LoVo (cell line): ENCODE data around the gene ADIPOQ.
"Not testable (repeated sequence)": the region's sequence is repeated elsewhere in the genome, so short reads cannot be mapped to it uniquely, and the experiment has no call there.

Experiments
- DNase-seq: peaks from one replicate; pipeline ENCODE4 v3.0.0-alpha.2; 2016; ENCODE audit warnings: low spot score

Gene ADIPOQ

DNA sequence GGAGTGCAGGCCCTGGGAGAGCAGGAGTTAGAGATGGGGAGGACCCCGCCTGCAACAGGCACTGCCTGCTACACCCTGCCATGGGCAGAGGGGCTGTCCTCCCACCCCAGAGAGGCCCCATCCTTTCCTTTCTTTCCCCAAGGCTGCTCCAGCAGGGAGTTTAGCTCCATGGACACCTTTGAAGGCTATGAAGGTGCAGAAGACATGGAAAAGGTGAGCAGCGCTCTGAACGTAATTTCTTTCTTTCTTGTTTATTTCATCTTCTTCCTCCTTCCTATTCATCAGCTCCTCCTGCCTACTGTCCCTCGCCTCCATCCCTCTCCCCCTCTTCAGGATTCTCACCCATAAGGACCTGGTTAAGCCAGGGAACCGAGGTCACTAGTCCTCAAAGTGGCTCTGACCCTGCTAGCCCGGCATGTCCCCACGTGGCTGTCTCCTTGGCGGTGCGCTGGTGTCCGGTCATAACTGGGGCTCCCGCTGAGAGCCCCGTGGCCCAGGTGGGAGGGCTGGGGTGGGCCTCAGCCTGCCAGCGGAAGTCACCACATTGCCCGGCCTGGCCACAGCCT, 16.0 kb upstream of the ADIPOQ start:
- no peak for DNase-seq

DNA sequence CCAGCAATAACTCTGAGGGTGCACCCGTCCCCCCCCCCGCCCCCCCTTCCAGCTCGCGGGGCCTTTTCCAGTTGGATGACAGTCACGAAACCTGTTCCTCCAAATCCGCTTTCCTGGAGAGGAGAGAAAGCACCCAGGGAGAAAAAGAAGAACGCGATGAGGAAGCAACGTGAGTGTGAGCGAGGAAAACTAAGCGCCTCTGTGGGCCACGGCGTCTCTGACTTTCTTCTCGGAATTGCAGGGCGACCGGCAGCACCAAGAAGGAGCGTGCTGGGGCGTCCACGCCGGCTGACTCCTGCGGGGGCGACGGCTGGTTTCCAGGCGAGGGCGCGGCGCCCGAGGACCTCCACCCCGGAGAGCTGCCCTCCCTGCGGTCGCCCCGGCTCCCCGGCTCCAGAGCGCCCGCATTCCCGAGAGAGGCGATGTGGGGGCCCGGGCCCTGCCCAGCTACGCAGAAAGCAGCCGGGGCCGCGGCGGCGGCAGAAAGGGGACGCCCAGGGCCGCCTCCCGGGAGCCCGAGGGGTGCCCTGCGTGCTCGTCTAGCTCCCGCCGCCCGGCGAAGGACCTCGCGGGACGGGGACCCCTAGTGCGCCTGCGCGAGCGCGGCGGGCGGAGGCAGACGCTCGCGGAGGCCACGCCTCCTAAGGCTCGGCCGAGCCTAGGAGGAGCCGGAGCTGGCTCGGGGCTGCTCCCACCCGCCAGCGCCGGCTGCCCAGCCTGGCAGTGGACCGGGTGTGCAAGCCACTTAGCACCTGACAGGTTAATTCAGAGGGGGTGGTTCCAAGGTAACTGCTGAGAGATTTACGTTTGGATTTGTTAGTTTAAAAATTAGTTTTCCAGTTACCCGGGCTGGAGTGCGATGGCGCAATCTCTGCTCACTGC, 15.3 kb upstream of the ADIPOQ start:
- DNase-seq = peak; percentile 93

DNA sequence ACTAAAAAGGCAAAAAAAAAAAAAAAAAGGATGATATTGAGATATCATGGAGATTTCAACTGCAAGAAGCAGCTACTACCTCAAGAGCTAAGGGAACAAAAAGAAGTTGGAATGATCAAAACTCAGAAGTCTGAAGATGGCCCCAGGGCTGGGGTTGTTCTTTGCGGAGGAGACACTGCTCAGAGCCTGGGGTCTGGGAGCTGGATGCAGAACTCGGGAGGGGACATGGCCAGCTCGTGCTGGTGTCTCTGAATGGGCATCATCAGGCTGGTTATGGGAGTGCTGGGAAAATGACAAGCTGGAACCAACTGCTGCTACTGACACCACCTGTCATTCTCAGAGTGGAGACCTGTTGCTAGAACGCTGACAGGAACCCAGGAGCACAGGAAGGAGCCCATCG, 14.2 kb upstream of the ADIPOQ start:
- DNase-seq = no peak

DNA sequence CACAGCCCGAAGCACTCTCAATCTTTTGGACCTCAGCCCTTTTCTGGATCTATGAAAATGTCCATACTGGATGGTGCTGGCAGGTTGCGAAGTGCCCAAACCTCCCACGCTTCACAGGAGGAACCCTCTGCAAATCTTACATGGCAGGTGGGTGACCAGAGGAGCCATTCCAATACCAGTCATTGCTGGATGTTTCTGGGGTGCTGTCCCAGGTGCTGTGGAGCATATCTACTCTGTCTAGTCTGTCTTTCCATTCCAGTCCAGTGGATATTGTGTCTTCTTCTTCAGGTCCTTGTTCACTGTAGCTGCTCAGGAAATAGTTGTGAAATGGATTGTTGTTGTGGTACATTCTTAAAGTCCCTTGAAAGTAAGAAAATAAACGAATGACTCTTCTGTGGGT, 10.7 kb upstream of the ADIPOQ start:
- no peak for DNase-seq

DNA sequence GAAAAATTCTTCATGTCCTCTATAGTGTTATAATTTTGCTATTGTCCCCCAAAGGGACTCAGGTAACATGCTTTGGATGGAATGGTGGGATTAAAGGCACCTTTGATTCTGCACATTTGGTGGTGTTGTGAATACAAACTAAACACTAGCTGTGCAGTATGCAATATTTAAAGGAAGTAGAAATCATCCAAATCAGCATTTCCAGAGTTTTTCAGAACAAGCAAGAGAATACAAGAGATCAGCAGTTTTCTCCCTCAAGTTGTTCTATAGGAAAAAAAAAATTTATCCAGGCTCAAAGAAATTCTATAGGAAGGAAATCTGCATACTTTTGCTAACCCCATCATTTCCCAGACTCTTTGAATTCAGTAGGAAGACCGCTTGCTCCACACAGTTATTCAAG, 10.2 kb upstream of the ADIPOQ start:
- DNase-seq = no peak

DNA sequence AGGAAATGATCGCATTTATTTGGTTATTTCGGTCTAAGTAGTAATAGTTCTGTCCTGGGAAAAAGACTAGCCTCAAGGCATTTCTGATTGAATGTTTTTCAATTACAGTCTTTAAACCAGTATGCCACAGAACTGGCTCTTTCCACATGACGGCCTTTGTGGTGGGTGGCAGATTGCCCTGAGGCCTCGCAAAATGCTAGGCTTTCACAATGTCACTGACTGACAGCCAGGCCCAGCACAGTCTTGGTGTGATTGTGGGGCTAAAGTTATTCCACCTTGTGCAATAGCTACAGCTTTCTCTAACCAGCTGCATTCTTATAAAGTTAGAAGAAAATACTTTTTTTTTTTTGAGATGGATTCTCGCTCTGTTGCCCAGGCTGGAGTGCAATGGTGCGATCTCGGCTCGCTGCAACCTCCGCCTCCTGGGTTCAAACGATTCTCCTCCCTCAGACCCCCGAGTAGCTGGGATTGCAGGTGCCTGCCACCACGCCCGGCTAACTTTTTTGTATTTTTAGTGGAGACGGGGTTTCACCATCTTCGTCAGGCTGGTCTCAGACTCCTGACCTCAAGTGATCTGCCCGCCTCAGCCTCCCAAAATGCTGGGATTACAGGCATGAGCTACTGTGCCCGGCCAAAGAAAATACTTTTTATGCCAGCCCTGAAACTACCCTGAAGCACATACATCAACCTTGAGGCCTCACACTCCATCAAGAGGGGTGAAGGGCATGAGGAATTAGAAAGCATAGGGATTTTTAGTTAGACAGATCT, 2.5 kb upstream of the ADIPOQ start:
- no peak for DNase-seq

DNA sequence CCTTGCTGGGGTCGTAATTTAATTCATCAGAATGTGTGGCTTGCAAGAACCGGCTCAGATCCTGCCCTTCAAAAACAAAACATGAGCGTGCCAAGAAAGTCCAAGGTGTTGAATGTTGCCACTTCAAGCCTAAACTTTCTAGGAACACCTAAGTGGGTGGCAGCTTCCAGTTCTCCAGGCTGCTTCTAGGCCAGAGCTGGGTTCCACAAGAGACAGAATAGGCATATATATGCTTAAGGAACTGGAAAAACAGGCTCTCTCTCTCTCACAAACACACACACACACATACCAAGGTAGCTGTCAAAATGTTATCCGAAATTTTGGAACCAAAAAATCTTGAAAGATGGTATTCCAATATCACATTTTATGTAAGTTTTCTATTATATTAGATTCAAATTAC, 890 bp upstream of the ADIPOQ start:
- DNase-seq = no peak

DNA sequence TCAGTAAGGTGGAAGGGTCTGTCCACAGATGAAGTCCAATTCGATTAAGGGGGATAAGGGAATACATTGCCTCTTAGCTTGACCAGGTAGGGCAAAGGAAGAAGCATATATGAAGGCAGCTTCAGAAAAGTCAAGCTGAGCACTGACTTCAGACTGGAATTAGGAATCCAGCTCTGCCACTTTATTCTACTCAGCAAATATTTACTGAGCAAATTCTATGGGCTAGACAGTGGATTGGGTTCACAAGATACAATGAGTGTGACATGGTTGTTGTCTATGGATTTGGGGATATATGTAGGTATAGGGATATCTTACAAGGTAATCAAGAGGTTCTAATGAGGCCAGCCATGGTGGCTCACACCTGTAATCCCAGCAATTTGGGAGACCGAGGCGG, 526 bp downstream of the ADIPOQ start:
- DNase-seq = no peak

DNA sequence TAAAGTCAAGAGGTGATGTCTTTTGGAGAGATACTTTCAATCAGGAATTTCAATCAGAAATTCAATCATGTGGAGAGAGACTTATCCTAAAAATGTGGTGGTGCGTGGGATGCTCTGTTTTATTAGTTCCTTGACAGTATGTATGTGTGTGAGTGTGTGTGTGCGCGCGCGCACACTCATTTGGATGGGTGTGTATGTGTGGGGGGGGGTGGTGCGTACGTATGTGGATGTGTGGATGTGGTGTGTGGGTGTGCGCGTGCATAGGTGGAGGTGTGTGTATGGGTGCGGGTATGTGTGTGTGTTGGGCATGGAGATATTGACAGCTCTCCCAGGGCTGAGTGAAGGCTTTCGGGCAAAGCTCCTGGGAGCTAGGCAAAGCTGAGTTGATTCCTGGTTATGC, 2.4 kb downstream of the ADIPOQ start:
- no peak for DNase-seq

DNA sequence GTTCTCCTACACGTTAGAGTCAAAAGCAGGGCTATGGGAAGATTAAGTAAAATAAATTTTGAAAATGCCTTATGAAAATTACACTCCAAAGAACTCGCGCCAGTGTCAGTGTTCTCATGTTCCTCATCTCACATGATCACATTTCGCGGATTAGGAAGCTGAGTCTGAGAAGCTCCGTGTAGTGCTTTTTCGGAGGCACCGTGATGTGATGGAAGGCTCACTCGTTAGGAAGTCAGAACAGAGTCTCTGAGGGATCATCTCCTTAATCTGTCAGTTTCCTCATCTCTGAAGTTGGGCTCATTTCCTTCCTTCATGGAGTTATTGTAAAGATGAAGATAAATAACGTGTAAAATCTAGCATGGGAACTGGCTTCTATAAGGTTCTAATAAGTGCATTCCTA, 3.2 kb downstream of the ADIPOQ start:
- DNase-seq = no peak

DNA sequence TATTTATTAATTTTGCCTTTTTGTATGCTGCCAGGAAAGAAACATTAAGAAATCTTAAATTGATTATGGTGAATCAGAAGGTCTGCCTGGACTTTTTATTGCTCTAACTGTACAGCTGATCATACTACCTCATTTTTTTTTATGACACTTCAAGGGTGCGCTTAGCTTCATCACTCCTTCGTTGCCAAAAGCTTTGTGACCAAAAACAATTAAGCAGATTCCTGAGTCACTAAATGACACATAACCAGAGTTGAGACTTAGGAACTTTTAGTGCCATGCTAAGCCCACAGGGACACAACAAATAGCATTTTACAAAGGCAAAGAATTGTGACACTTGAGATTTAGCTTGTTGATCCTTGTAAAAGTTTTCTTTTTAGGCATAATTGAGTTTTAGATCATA, 4.9 kb downstream of the ADIPOQ start:
- no peak for DNase-seq

DNA sequence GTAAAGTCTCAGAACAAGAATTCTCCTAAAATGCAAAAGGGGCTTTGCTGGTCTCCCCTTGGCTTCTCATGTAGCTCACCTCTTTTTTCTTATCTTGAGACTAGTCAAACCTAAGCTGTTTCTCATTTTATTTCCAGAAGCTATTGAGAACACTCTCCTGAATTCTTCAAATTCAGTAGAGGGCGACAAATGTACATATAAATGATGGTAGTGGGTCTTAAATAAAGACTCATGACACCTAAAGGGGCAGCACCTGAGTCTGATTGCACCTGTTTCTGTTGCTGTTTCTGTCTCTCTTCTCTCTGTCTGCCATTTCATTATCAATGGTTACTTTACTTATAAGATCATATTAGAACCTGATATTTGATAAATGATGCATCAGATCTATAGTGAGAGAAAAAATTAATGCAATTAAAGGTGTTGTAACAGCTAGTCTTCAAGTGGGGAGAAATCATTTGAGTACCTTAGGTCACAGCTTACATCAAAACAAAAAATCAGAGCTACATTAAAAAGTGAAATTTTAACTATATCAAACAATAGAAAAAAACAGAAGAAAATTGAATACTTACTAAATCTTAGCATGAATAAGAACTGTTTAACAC, 7.0 kb downstream of the ADIPOQ start:
- peak; percentile 50 for DNase-seq

DNA sequence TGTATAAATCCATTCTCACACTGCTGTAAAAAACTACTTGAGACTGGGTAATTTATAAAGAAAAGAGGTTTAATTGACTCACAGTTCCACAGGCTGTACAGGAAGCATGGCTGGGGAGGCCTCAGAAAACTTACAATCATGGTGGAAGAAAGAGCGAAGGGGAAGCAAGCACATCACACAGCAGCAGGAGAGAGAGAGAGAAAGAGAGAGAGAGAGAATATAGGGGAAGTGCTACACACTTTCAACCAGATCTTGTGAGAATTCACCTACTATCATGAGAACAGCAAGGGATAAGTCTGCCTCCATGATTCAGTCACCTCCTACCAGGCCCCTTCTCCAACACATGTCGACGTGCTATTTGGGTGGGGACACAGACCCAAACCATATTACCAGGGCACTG, 9.3 kb downstream of the ADIPOQ start:
- DNase-seq = not testable (repeated sequence)

DNA sequence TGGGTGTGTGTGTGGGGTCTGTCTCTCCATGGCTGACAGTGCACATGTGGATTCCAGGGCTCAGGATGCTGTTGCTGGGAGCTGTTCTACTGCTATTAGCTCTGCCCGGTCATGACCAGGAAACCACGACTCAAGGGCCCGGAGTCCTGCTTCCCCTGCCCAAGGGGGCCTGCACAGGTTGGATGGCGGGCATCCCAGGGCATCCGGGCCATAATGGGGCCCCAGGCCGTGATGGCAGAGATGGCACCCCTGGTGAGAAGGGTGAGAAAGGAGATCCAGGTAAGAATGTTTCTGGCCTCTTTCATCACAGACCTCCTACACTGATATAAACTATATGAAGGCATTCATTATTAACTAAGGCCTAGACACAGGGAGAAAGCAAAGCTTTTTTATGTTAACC, 10.5 kb downstream of the ADIPOQ start:
- no peak for DNase-seq

DNA sequence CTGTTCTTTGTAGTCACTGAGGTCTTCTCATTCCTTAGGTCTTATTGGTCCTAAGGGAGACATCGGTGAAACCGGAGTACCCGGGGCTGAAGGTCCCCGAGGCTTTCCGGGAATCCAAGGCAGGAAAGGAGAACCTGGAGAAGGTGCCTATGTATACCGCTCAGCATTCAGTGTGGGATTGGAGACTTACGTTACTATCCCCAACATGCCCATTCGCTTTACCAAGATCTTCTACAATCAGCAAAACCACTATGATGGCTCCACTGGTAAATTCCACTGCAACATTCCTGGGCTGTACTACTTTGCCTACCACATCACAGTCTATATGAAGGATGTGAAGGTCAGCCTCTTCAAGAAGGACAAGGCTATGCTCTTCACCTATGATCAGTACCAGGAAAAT, 11.6 kb downstream of the ADIPOQ start:
- DNase-seq = no peak

DNA sequence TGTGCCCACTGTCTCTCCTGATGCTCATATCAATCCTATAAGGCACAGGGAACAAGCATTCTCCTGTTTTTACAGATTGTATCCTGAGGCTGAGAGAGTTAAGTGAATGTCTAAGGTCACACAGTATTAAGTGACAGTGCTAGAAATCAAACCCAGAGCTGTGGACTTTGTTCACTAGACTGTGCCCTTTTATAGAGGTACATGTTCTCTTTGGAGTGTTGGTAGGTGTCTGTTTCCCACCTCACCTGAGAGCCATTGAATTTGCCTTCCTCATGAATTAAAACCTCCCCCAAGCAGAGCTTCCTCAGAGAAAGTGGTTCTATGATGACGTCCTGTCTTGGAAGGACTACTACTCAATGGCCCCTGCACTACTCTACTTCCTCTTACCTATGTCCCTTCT, 12.4 kb downstream of the ADIPOQ start:
- DNase-seq = no peak

DNA sequence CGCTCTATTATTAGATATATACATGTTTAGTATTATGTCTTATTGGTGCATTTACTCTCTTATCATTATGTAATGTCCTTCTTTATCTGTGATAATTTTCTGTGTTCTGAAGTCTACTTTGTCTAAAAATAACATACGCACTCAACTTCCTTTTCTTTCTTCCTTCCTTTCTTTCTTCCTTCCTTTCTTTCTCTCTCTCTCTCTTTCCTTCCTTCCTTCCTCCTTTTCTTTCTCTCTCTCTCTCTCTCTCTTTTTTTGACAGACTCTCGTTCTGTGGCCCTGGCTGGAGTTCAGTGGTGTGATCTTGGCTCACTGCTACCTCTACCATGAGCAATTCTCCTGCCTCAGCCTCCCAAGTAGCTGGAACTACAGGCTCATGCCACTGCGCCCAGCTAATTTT, 15.2 kb downstream of the ADIPOQ start:
- no peak for DNase-seq

DNA sequence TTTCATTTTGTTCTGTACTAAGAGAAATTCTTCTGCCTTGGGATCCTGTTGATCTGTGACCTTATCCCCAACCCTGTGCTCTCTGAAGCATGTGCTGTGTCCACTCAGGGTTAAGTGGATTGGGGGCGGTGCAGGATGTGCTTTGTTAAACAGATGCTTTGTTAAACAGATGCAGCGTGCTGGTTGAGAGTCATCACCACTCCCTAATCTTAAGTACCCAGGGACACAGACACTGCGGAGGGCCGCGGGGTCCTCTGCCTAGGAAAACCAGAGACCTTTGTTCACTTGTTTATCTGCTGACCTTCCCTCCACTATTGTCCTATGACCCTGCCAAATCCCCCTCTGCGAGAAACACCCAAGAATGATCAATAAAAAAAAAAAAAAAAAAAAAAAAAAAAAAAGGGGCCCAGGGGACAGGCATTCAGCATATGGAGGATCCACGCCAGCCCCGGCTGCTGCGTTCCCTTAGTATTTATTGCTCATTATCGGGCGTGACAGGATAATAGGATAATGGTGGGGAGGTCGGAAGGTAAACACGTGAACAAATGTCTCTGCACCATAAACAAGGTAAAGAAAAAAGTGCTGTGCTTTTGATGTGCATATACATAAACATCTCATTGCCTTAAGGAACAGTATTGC, 22.8 kb downstream of the ADIPOQ start:
- not testable (repeated sequence) for DNase-seq

DNA sequence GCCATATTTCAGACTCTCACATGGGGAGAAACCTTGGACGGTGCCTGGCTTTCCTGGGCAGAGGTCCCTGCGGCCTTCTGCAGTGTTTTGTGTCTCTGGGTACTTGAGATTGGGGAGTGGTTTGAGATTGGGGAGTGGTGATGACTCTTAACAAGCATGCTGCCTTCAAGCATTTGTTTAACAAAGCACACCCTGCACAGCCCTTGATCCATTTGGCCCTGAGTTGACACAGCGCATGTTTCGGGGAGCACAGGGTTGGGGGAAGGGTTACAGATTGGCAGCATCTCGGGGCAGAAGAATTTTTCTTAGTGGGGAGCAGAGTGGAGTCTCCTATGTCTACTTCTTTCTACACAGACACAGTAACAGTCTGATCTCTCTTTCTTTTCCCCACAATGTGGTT, 23.6 kb downstream of the ADIPOQ start:
- not testable (repeated sequence) for DNase-seq

DNA sequence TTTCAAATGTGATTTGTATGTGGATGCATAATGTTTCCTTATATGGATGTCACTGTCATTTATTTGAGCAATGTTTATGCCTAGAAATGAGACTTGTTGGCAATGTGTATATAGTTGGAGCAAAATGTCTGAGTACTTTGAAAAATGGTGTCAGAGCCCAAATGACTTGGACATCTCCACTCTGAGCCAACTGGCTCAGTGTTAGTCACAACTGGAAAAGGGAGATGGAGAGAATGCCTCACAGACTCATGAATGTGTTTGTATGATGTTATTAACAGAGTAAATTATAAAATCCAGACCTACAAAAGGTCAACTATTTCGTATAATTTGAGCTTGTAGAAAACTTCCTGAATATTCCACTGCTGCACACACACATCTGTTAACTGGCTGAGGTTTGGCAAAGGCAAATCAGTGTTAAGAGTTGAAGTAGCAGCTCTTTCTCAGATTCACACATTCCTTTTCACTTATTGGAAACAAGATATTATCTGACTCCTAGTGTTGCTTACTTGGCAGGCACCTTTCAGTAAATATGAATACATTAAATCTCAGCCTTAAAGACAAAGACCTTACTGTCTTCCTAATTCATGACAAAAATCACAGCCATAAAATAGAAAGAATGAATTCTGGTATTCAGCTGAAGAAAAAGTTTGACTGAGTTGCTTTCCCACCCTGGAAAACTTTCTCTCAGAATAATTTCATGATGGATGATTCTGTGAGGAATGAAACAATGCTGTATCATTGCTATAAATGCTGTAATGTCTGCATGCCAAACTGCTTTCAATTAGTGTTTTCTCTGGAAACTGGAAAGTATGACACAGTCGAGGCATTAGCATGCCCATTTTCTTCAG, 27.0 kb downstream of the ADIPOQ start:
- no peak for DNase-seq
